Stimulated activated effector memory CD8-positive, alpha-beta T cell treated with anti-CD3 and anti-CD28 coated beads, Interleukin-12 subunit alpha, Interleukin-12 subunit beta, amount 100 ng/mL, for 72 hours (primary cell): ENCODE data around the gene SPON1.

Experiments
- ATAC-seq: fragments of 150-1000 bp; cut with Tn5 transposase; 2 replicates; pipeline ENCODE4 v1.10.0; 2021
- DNase-seq, 2 donors: peaks; one replicate each; pipeline ENCODE4 v3.0.0; 2021 to 2022; ENCODE audit warnings: low spot score in 2 of 2
- H3K27ac Mint-ChIP-seq: one replicate; pipeline ENCODE4 v1.8.0; 2022; ENCODE audit warnings: mild to moderate bottlenecking, mixed read lengths
- H3K36me3 Mint-ChIP-seq: one replicate; pipeline ENCODE4 v1.8.0; 2022; ENCODE audit warnings: mild to moderate bottlenecking, mixed read lengths
- H3K4me1 Mint-ChIP-seq: one replicate; pipeline ENCODE4 v1.8.0; 2022; ENCODE audit warnings: mixed read lengths
- H3K4me3 Mint-ChIP-seq: one replicate; pipeline ENCODE4 v1.8.0; 2022; ENCODE audit warnings: mild to moderate bottlenecking, mixed read lengths
- H3K9me3 Mint-ChIP-seq: one replicate; pipeline ENCODE4 v1.8.0; 2022; ENCODE audit warnings: mixed read lengths

Gene SPON1

GRCh38 chr11:14218728-14219127, 256.2 kb downstream of the SPON1 start:
- no peak for DNase-seq
- H3K27ac Mint-ChIP-seq: no peak overlapping the region
- no peaks in the 10 kb centered on the region for H3K4me1 Mint-ChIP-seq
- no peak overlapping the region for H3K4me3 Mint-ChIP-seq
- no peaks in the 10 kb centered on the region for H3K9me3 Mint-ChIP-seq
- no peaks in the 10 kb centered on the region for H3K36me3 Mint-ChIP-seq
- no peak for ATAC-seq

- H3K4me1 Mint-ChIP-seq: peaks cover 6% of the 10 kb centered on the region
- H3K4me3 Mint-ChIP-seq: no peak overlapping the region
- no peak for DNase-seq
- H3K36me3 Mint-ChIP-seq: no peaks in the 10 kb centered on the region
- no peak for ATAC-seq
- H3K27ac Mint-ChIP-seq: no peak overlapping the region
- H3K9me3 Mint-ChIP-seq: peaks cover 2% of the 10 kb centered on the region
Measured at GRCh38 chr11:14223636-14224288, 261.2 kb downstream of the SPON1 start.

GRCh38 chr11:14224395-14224794, 261.9 kb downstream of the SPON1 start:
- DNase-seq (no peak), ATAC-seq (no peak)
- Mint-ChIP-seq H3K4me3 (no peak overlapping the region), H3K36me3 (no peaks in the 10 kb centered on the region), H3K4me1 (peaks cover 6% of the 10 kb centered on the region), H3K27ac (no peak overlapping the region), H3K9me3 (peaks cover 2% of the 10 kb centered on the region)

- ATAC-seq (no peak), DNase-seq (no peak)
- H3K9me3 Mint-ChIP-seq: peaks cover 2% of the 10 kb centered on the region
- H3K4me1 Mint-ChIP-seq: peaks cover 9% of the 10 kb centered on the region
- H3K4me3 Mint-ChIP-seq: no peak overlapping the region
- H3K36me3 Mint-ChIP-seq: no peaks in the 10 kb centered on the region
- H3K27ac Mint-ChIP-seq: no peak overlapping the region
Measured at GRCh38 chr11:14225666-14226065, 263.1 kb downstream of the SPON1 start.

- Mint-ChIP-seq H3K36me3 (no peaks in the 10 kb centered on the region), H3K9me3 (peaks cover 2% of the 10 kb centered on the region), H3K4me1 (peaks cover 15% of the 10 kb centered on the region), H3K4me3 (no peak overlapping the region), H3K27ac (no peak overlapping the region)
- ATAC-seq: no peak
- no peak for DNase-seq
Measured at GRCh38 chr11:14228356-14228755, 265.8 kb downstream of the SPON1 start.

- H3K36me3 Mint-ChIP-seq: no peaks in the 10 kb centered on the region
- H3K27ac Mint-ChIP-seq: no peak overlapping the region
- H3K4me1 Mint-ChIP-seq: peaks cover 9% of the 10 kb centered on the region
- DNase-seq: no peak
- H3K4me3 Mint-ChIP-seq: no peak overlapping the region
- ATAC-seq: no peak
- peaks cover 2% of the 10 kb centered on the region for H3K9me3 Mint-ChIP-seq
Measured at GRCh38 chr11:14229472-14229871, 266.9 kb downstream of the SPON1 start.

- ATAC-seq (no peak), DNase-seq (no peak)
- no peaks in the 10 kb centered on the region for H3K36me3 Mint-ChIP-seq
- no peak overlapping the region for H3K27ac Mint-ChIP-seq
- no peak overlapping the region for H3K4me3 Mint-ChIP-seq
- H3K9me3 Mint-ChIP-seq: peaks cover 2% of the 10 kb centered on the region
- peaks cover 9% of the 10 kb centered on the region for H3K4me1 Mint-ChIP-seq
Measured at GRCh38 chr11:14230407-14230806, 267.9 kb downstream of the SPON1 start.

- Mint-ChIP-seq H3K9me3 (no peaks in the 10 kb centered on the region), H3K36me3 (no peaks in the 10 kb centered on the region)
- ATAC-seq: no peak
Measured at GRCh38 chr11:14232652-14233051, 270.1 kb downstream of the SPON1 start.

GRCh38 chr11:14234446-14234845, 271.9 kb downstream of the SPON1 start:
- Mint-ChIP-seq H3K4me1 (peaks cover 27% of the 10 kb centered on the region), H3K36me3 (no peaks in the 10 kb centered on the region), H3K4me3 (no peak overlapping the region), H3K9me3 (no peaks in the 10 kb centered on the region), H3K27ac (no peak overlapping the region)
- ATAC-seq (no peak), DNase-seq (no peak)

More at GRCh38 chr11:14232652-14233051, 270.1 kb downstream of the SPON1 start:
- Mint-ChIP-seq H3K4me3 (no peak overlapping the region), H3K4me1 (peaks cover 27% of the 10 kb centered on the region), H3K27ac (no peak overlapping the region)
- DNase-seq: no peak

- Mint-ChIP-seq H3K4me3 (no peak overlapping the region), H3K36me3 (no peaks in the 10 kb centered on the region), H3K4me1 (peaks cover 23% of the 10 kb centered on the region), H3K9me3 (no peaks in the 10 kb centered on the region), H3K27ac (no peak overlapping the region)
- DNase-seq (no peak), ATAC-seq (no peak)
Measured at GRCh38 chr11:14235701-14236100, 273.2 kb downstream of the SPON1 start.

GRCh38 chr11:14237444-14237961, 275.0 kb downstream of the SPON1 start:
- ATAC-seq (peak; percentile 57), DNase-seq (no peak)
- H3K36me3 Mint-ChIP-seq: no peaks in the 10 kb centered on the region
- no peaks in the 10 kb centered on the region for H3K9me3 Mint-ChIP-seq
- H3K4me1 Mint-ChIP-seq: peaks cover 18% of the 10 kb centered on the region
- no peak overlapping the region for H3K4me3 Mint-ChIP-seq
- H3K27ac Mint-ChIP-seq: no peak overlapping the region

- DNase-seq: no peak
- Mint-ChIP-seq H3K36me3 (no peaks in the 10 kb centered on the region), H3K9me3 (no peaks in the 10 kb centered on the region), H3K27ac (no peak overlapping the region), H3K4me1 (peaks cover 18% of the 10 kb centered on the region), H3K4me3 (no peak overlapping the region)
- no peak for ATAC-seq
Measured at GRCh38 chr11:14240221-14240620, 277.7 kb downstream of the SPON1 start.

- ATAC-seq (no peak), DNase-seq (no peak)
- Mint-ChIP-seq H3K4me1 (peaks cover 14% of the 10 kb centered on the region), H3K4me3 (no peak overlapping the region), H3K27ac (no peak overlapping the region), H3K9me3 (no peaks in the 10 kb centered on the region), H3K36me3 (no peaks in the 10 kb centered on the region)
Measured at GRCh38 chr11:14240951-14241350, 278.4 kb downstream of the SPON1 start.

- no peak for ATAC-seq
- no peaks in the 10 kb centered on the region for H3K36me3 Mint-ChIP-seq
- H3K27ac Mint-ChIP-seq: no peak overlapping the region
- no peaks in the 10 kb centered on the region for H3K9me3 Mint-ChIP-seq
- H3K4me1 Mint-ChIP-seq: peaks cover 3% of the 10 kb centered on the region
- no peak for DNase-seq
- H3K4me3 Mint-ChIP-seq: no peak overlapping the region
Measured at GRCh38 chr11:14242187-14242586, 279.7 kb downstream of the SPON1 start.

GRCh38 chr11:14242733-14243132, 280.2 kb downstream of the SPON1 start:
- DNase-seq: no peak
- Mint-ChIP-seq H3K36me3 (no peaks in the 10 kb centered on the region), H3K27ac (no peak overlapping the region), H3K4me3 (no peak overlapping the region), H3K4me1 (peaks cover 4% of the 10 kb centered on the region), H3K9me3 (no peaks in the 10 kb centered on the region)
- no peak for ATAC-seq

GRCh38 chr11:14244926-14245325, 282.4 kb downstream of the SPON1 start:
- no peak for DNase-seq
- no peak for ATAC-seq
- no peaks in the 10 kb centered on the region for H3K36me3 Mint-ChIP-seq
- no peak overlapping the region for H3K27ac Mint-ChIP-seq
- no peaks in the 10 kb centered on the region for H3K9me3 Mint-ChIP-seq
- H3K4me1 Mint-ChIP-seq: peaks cover 18% of the 10 kb centered on the region
- H3K4me3 Mint-ChIP-seq: no peak overlapping the region
